Kidney (tissue), 14 donors: ENCODE data around the gene TMF1. TPM values are rescaled to one million over a fixed set of nuclear protein-coding genes. Genes with fewer than 3 reads are reported as not detected.

Source experiments
- DNase-seq, 5 donors: peaks; one replicate each; pipeline ENCODE4 v3.0.0-alpha.2; 2013 to 2020
- FAIRE-seq: peaks from 2 replicates; lab custom pipeline; 2012; peaks lifted over from hg19 to GRCh38; lab: Jason Lieb, UNC
- H3K27ac ChIP-seq, 2 donors: one replicate each; pipeline ENCODE4 v1.7.0; 2013; ENCODE audit warnings: low read depth in 2 of 2, low read length in 2 of 2, inconsistent platforms in 1 of 2
- H3K27me3 ChIP-seq: one replicate; pipeline ENCODE4 v1.7.1; 2013; ENCODE audit warnings: low read length, inconsistent platforms; ENCODE audit not compliant: control insufficient read depth, insufficient read depth
- H3K36me3 ChIP-seq, 3 donors: one replicate each; pipeline versions ENCODE4 v1.7.0 to v1.7.1; 2013; ENCODE audit warnings: low read length in 3 of 3, control low read depth in 1 of 3, inconsistent platforms in 1 of 3; ENCODE audit not compliant: insufficient read depth in 3 of 3, control insufficient read depth in 2 of 3
- H3K4me1 ChIP-seq, 3 donors: one replicate each; pipeline versions ENCODE4 v1.7.0 to v1.7.1; 2013; ENCODE audit warnings: low read length in 3 of 3, inconsistent platforms in 1 of 3, low read depth in 1 of 3; ENCODE audit not compliant: control insufficient read depth in 2 of 3, insufficient read depth in 2 of 3
- H3K4me3 ChIP-seq, 3 donors: one replicate each; pipeline versions ENCODE4 v1.7.0 to v1.8.1; 2013; ENCODE audit warnings: low read length in 3 of 3, control low read depth in 1 of 3, inconsistent platforms in 1 of 3
- H3K9ac ChIP-seq, 3 donors: one replicate each; pipeline versions ENCODE4 v1.7.0 to v1.7.1; 2013; ENCODE audit warnings: low read length in 3 of 3, control low read depth in 1 of 3, inconsistent platforms in 1 of 3
- H3K9me3 ChIP-seq, 3 donors: one replicate each; pipeline versions ENCODE4 v1.7.0 to v1.7.1; 2013; ENCODE audit warnings: low read length in 3 of 3, control low read depth in 1 of 3, inconsistent platforms in 1 of 3; ENCODE audit not compliant: control insufficient read depth in 2 of 3, insufficient read depth in 1 of 3
- CTCF ChIP-seq: IDR thresholded peaks from 3 replicates; pipeline ENCODE4 v1.5.1; 2012; ENCODE audit warnings: mild to moderate bottlenecking, moderate library complexity, borderline replicate concordance; ENCODE audit not compliant: insufficient read depth; ENCODE audit errors: extremely low read depth
- intact Hi-C: fragments of 100-400 bp; cut with DNase I; formaldehyde crosslinking; loops from one replicate; pipeline ENCODE4 v1.11.1; 2022
- polyA plus RNA-seq: library from polyadenylated mRNA; stranded (reverse); fragments of 350-450 nt; fragmentation: Illumina TruSeq; extraction: RNeasy Lipid Tissue Mini Kit (QIAGEN cat#74804); gene quantifications from one replicate; pipeline ENCODE4 v1.2.3, GENCODE V29; 2014; ENCODE audit warnings: low read depth, low replicate concordance; ENCODE audit not compliant: insufficient read depth
- total RNA-seq: library from RNA; stranded (reverse); fragmentation: NEBNext Ultra II Directional; extraction: Animal tissue kit (Norgen Biotek cat#: 25700); gene quantifications from one replicate; pipeline ENCODE4 v1.2.1, GENCODE V29; 2021
- donor health status: control.
- donor health status: control.
- donor health status: control.
- donor health status: control.
- donor health status: control.
- donor health status: DM: yes; HTN: yes; CAD: no.
- donor health status: Normal renal cell carcinoma (clear cell type).

TMF1 gene
- total and polyA plus RNA-seq, 2 donors from 2014 or later, result 6.5 to 38.8 TPM

DNA sequence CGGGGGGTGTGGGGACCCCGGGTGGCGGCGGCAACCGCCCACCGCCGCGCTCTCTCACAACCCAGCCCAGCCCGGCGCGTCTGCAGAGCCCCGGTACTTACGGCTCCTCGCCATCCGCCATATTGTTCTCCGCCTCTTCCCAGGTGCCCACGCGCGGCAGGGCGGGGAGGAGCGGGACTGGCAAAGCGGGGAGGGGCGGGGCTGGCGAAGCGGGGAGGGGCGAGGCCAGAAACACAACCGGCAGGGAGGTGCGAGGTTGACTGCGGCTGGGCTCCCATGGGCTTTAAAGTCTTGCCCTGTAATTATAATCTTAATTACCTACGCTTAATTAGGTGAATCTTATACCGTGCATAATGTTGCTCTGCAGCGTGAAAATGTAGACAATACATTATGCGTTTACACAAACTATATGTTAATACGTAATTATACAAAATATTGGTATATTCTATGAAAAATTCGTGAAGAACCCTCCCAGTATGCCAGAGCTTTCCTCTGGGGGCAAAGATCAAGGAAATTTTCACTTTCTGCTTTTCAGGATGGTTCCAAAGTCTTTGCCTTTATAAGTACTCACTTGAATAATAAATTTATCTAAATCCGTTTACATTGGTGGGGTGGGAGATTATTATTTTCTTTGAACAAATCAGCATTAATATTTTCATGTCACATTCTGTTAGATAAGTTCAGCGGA lies 28.2 kb upstream of the TMF1 start, which contains the start of gene UBA3:
TSS of gene UBA3 (minus strand) at position 133 of the 688 bp plus-strand sequence. CDS start at position 121, 12 bp downstream.
- DNase-seq (peak; percentile 93 to 97 (median 95)), FAIRE-seq (peak; percentile 3)
- Histone ChIP-seq H3K4me3 (peak within 1 kb of the TSS; percentile 78 to 96 (median 84)), H3K9me3 (no peaks in the 10 kb centered on the region), H3K9ac (peak within 1 kb of the TSS; percentile 68 to 95 (median 77)), H3K27me3 (no peaks in the 10 kb centered on the region), H3K27ac (peak within 1 kb of the TSS; percentile 2 to 53), H3K36me3 (no peaks in the 10 kb centered on the region), H3K4me1 (peaks cover 0 to 19% (median 0%) of the 10 kb centered on the region in 3 donors)
- TF ChIP-seq CTCF, result no peak
- intact Hi-C loops, result no loop called here

GRCh38 chr3:69079269-69080159 lies 27.4 kb upstream of the TMF1 start:
- FAIRE-seq (no peak), DNase-seq (peak; percentile 21 to 71 (median 47))
- intact Hi-C loops, result no loop called here
- no peak for TF ChIP-seq CTCF
- Histone ChIP-seq H3K27ac (peak overlapping the region; percentile 2 to 53), H3K9me3 (no peaks in the 10 kb centered on the region), H3K4me3 (peak overlapping the region; percentile 78 to 96 (median 84)), H3K27me3 (no peaks in the 10 kb centered on the region), H3K9ac (peak overlapping the region; percentile 68 to 87 (median 77)), H3K4me1 (peaks cover 0 to 18% (median 0%) of the 10 kb centered on the region in 3 donors), H3K36me3 (no peaks in the 10 kb centered on the region)

DNA sequence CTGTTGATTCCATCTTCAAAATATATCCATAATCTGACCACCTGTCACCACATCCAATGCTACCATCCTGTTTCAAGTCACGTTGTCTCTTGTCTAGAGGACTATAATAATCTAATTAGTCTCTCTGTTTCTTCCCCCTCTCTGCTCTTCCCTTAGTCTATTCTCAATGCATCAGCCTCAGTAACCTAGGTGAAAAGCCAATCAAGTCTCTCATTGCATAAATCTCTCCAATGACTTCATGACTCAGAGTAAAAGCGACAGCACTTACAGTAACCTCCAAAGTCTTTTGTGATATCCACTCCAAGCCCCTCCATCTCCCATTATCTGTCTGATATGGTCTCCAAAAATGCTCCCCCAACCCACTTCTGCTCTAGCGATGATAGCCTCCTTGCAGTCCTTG lies 20.8 kb upstream of the TMF1 start:
- Histone ChIP-seq H3K36me3 (peaks cover 0 to 5% (median 2%) of the 10 kb centered on the region in 3 donors), H3K4me1 (no peaks in the 10 kb centered on the region), H3K9me3 (no peaks in the 10 kb centered on the region), H3K9ac (no peak overlapping the region), H3K27me3 (no peaks in the 10 kb centered on the region), H3K27ac (no peak overlapping the region), H3K4me3 (no peak overlapping the region)
- intact Hi-C loops, result no loop called here
- DNase-seq (no peak), FAIRE-seq (no peak)
- no peak for TF ChIP-seq CTCF
